CD4-positive, CD25-positive, alpha-beta regulatory T cell (primary cell): ENCODE results near the gene S100A4. TPM values are rescaled to one million over a fixed set of nuclear protein-coding genes. Genes with fewer than 3 reads are reported as not detected.
"Not testable (repeated sequence)": the region's sequence is repeated elsewhere in the genome, so short reads cannot be mapped to it uniquely, and the experiment has no call there.

Experiments used
- ATAC-seq, 2 donors: fragments of 150-1000 bp; cut with Tn5 transposase; one replicate each; pipeline ENCODE4 v1.10.0; 2021; ENCODE audit warnings: low read depth in 2 of 2, moderate number of reproducible peaks in 2 of 2, moderate library complexity in 1 of 2
- DNase-seq, 3 donors: peaks; one replicate each; pipeline versions ENCODE4 v3.0.0 to v3.0.0-alpha.2; 2012 to 2022; ENCODE audit warnings: mixed read lengths in 1 of 3
- H3K27ac ChIP-seq: one replicate; pipeline ENCODE4 v1.7.0; 2013; ENCODE audit warnings: mild to moderate bottlenecking, low read length; ENCODE audit not compliant: insufficient read depth, poor library complexity, severe bottlenecking
- H3K27me3 ChIP-seq: one replicate; pipeline ENCODE4 v1.7.0; 2013; ENCODE audit warnings: low read length; ENCODE audit not compliant: control insufficient read depth, insufficient read depth
- H3K36me3 ChIP-seq: one replicate; pipeline ENCODE4 v1.7.0; 2013; ENCODE audit warnings: mild to moderate bottlenecking, low read length, moderate library complexity; ENCODE audit not compliant: control insufficient read depth, insufficient read depth
- H3K4me1 ChIP-seq: 2 replicates; pipeline ENCODE4 v1.7.0; 2013; ENCODE audit warnings: mild to moderate bottlenecking, low read length; ENCODE audit not compliant: insufficient read depth, control insufficient read depth, poor library complexity, severe bottlenecking
- H3K4me3 ChIP-seq: one replicate; pipeline ENCODE4 v1.7.0; 2013; ENCODE audit warnings: low read depth, mild to moderate bottlenecking, low read length, moderate library complexity
- H3K9me3 ChIP-seq, 2 experiments: 1 replicate in 1 of 2; 2 replicates in 1 of 2; pipeline ENCODE4 v1.7.0; 2013; ENCODE audit warnings: low read length in 2 of 2, mild to moderate bottlenecking in 1 of 2, moderate library complexity in 1 of 2; ENCODE audit not compliant: control insufficient read depth in 2 of 2
- H3K27ac Mint-ChIP-seq, 3 donors: one replicate each; pipeline ENCODE4 v1.8.0; 2020 to 2022; ENCODE audit warnings: mild to moderate bottlenecking in 3 of 3, mixed read lengths in 3 of 3, moderate library complexity in 2 of 3
- H3K27me3 Mint-ChIP-seq: one replicate; pipeline ENCODE4 v1.8.0; 2022; ENCODE audit warnings: mild to moderate bottlenecking, mixed read lengths
- H3K36me3 Mint-ChIP-seq: one replicate; pipeline ENCODE4 v1.8.0; 2020; ENCODE audit warnings: mixed read lengths
- H3K4me1 Mint-ChIP-seq, 4 donors: one replicate each; pipeline ENCODE4 v1.8.0; 2020 to 2022; ENCODE audit warnings: mixed read lengths in 4 of 4, mild to moderate bottlenecking in 1 of 4
- H3K4me3 Mint-ChIP-seq, 4 donors: one replicate each; pipeline ENCODE4 v1.8.0; 2020 to 2022; ENCODE audit warnings: mild to moderate bottlenecking in 4 of 4, mixed read lengths in 4 of 4, moderate library complexity in 3 of 4
- H3K9me3 Mint-ChIP-seq, 7 donors: one replicate each; pipeline ENCODE4 v1.8.0; 2020 to 2022; ENCODE audit warnings: mixed read lengths in 7 of 7, mild to moderate bottlenecking in 3 of 7, moderate library complexity in 2 of 7
- polyA plus RNA-seq, 4 donors: library from polyadenylated mRNA; unstranded; fragments of 300-500 nt; fragmentation: Illumina TruSeq; gene quantifications; one replicate each; pipeline ENCODE4 v1.2.3, GENCODE V29; 2021
- total RNA-seq: library from RNA; stranded (reverse); gene quantifications from one replicate; pipeline ENCODE4 v1.2.3, GENCODE V29; 2022

Gene S100A4
- total and polyA plus RNA-seq, 5 donors from 2014 or later = 928 to 4,309 (median 2,680) TPM

DNA sequence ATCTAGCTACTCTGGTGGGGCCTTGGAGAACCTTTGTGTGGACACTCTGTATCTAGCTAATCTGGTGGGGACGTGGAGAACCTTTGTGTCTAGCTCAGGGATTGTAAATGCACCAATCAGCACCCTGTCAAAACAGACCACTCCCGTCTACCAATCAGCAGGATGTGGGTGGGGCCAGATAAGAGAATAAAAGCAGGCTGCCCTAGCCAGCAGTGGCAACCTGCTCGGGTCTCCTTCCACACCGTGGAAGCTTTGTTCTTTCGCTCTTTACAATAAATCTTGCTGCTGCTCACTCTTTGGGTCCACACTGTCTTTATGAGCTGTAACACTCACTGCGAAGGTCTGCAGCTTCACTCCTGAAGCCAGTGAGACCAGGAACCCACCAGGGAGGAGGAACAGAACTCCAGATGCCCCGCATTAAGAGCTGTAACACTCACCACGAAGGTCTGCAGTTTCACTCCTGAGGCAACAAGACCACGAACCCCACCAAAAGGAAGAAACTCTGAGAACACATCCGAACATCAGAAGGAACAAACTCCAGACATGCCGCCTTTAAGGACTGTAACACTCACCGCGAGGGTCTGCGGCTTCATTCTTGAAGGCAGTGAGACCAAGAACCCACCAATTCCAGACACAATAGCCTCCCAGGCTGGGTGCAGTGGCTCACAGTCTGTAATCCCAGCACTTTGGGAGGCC is 23.1 kb downstream of the S100A4 start:
- not testable (repeated sequence) for H3K27ac Mint-ChIP-seq, H3K4me1 Mint-ChIP-seq, H3K27me3 Mint-ChIP-seq, H3K36me3 Mint-ChIP-seq, H3K27ac ChIP-seq, H3K9me3 ChIP-seq, H3K4me3 Mint-ChIP-seq, H3K36me3 ChIP-seq, H3K4me3 ChIP-seq, DNase-seq, ATAC-seq, H3K4me1 ChIP-seq, H3K27me3 ChIP-seq, H3K9me3 Mint-ChIP-seq

DNA sequence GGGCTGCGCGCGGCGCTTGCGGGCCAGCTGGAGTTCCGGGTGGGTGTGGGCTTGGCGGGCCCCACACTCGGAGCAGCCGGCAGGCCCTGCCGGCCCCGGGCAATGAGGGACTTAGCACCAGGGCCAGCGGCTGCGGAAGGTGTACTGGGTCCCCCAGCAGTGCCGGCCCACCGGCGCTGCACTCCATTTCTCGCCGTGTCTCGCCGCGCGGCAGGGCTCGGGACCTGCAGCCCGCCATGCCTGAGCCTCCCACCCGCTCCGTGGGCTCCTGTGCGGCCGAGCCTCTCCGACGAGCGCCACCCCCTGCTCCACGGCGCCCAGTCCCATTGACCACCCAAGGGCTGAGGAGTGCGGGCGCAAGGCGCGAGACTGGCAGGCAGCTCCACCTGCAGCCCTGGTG is 23.8 kb downstream of the S100A4 start:
- H3K27me3 ChIP-seq, H3K27ac Mint-ChIP-seq, H3K4me1 ChIP-seq, H3K27me3 Mint-ChIP-seq, H3K9me3 Mint-ChIP-seq, H3K36me3 ChIP-seq, H3K9me3 ChIP-seq, H3K27ac ChIP-seq, H3K4me3 ChIP-seq, H3K4me1 Mint-ChIP-seq, H3K36me3 Mint-ChIP-seq, ATAC-seq, DNase-seq, H3K4me3 Mint-ChIP-seq: not testable (repeated sequence)

DNA sequence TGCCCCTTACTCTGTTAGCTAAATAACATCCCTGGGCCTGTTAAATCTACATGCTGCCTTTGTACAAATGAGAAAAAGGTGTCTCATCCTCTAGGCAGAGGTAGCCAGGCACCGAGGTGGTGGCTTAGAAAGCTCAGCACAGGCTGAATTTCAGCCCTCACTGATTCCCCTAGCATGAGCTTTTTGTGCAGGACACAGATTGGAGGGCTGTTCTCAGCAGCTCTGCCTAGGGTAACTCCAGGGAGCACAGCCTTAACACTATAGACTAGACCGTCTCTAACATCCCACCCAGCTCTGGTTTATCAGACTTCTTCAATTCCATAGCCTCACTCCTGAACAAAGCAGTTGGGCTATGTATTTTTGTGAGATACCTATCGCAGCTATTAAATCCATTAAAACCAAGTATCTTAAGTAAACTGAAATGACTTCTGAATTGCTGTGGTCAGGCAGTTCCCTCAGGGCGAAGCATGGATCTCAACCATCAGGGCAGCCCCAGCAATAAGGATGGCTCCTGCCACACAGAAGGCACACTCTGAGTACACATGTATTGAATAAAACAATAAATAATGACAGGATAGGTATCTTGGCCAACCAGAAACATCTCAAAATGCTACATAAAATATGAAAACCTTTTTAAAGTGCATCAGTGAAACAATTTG is 24.7 kb downstream of the S100A4 start:
- no peak for ATAC-seq
- Mint-ChIP-seq H3K4me3 (no peak overlapping the region), H3K9me3 (no peaks in the 10 kb centered on the region), H3K36me3 (no peaks in the 10 kb centered on the region), H3K27ac (peak overlapping the region in 2 of 3 donors; percentile 17 to 65), H3K4me1 (peaks cover 0 to 7% (median 6%) of the 10 kb centered on the region in 4 donors), H3K27me3 (no peaks in the 10 kb centered on the region)
- Histone ChIP-seq H3K4me3 (no peak overlapping the region), H3K4me1 (no peaks in the 10 kb centered on the region), H3K27me3 (no peaks in the 10 kb centered on the region), H3K27ac (no peak overlapping the region), H3K9me3 (no peaks in the 10 kb centered on the region), H3K36me3 (no peaks in the 10 kb centered on the region)
- DNase-seq = no peak

DNA sequence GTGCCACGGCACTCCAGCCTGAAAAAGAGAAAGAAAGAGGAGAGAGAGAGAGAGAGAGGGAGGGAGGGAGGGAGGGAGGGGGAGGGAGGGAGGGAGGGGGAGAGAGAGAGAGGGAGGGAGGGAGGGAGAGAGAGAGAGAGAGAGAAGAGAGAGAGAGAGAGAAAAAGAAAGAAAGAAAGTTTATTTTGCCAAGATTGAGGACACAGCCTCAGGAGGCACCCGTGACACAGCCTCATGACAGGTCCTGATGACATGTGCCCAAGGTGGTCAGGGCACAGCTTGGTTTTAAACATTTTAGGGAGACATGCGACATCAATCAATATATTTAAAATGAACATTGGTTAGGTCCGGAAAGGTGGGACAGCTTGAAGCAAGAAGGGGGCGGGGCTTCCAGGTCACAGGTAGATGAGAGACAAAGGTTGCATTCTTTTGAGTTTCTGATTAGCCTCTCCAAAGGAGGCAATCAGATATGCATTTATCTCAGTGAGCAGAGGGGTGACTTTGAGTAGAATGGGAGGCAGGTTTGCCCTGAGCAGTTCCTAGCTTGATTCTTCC is 25.4 kb downstream of the S100A4 start:
- not testable (repeated sequence) for H3K27me3 ChIP-seq, H3K4me3 ChIP-seq, H3K4me1 Mint-ChIP-seq, H3K36me3 ChIP-seq, H3K4me1 ChIP-seq, H3K27ac ChIP-seq, H3K4me3 Mint-ChIP-seq, H3K9me3 ChIP-seq, H3K36me3 Mint-ChIP-seq, H3K9me3 Mint-ChIP-seq, DNase-seq, ATAC-seq, H3K27me3 Mint-ChIP-seq
- H3K27ac Mint-ChIP-seq = peak overlapping the region in 2 of 3 donors; percentile 17 to 65

DNA sequence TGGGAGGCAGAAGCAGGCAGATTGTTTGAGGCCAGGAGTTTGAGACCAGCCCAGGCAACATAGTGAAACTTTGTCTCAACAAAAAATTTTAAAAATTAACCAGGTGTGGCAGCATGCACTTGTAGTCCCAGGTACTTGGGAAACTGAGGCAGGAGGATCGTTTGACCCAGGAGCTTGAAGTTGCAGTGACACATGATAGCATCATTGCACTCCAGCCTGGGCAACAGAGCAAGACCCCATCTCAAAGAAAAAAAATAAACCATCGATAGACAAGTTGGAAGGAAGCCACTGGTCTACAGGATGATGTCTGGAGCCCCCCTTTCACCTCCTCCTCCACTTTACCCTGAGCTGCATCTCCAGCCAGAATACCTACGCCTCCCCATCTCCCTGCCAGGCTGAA is 26.4 kb downstream of the S100A4 start:
- no peaks in the 10 kb centered on the region for H3K27me3 ChIP-seq
- H3K4me1 ChIP-seq = no peaks in the 10 kb centered on the region
- no peaks in the 10 kb centered on the region for H3K9me3 ChIP-seq
- no peak overlapping the region for H3K27ac ChIP-seq
- Mint-ChIP-seq H3K27me3 (no peaks in the 10 kb centered on the region), H3K4me1 (peaks cover 0 to 7% (median 6%) of the 10 kb centered on the region in 4 donors), H3K27ac (no peak overlapping the region), H3K36me3 (no peaks in the 10 kb centered on the region), H3K4me3 (no peak overlapping the region), H3K9me3 (no peaks in the 10 kb centered on the region)
- no peaks in the 10 kb centered on the region for H3K36me3 ChIP-seq
- no peak overlapping the region for H3K4me3 ChIP-seq
- ATAC-seq (no peak), DNase-seq (no peak)

DNA sequence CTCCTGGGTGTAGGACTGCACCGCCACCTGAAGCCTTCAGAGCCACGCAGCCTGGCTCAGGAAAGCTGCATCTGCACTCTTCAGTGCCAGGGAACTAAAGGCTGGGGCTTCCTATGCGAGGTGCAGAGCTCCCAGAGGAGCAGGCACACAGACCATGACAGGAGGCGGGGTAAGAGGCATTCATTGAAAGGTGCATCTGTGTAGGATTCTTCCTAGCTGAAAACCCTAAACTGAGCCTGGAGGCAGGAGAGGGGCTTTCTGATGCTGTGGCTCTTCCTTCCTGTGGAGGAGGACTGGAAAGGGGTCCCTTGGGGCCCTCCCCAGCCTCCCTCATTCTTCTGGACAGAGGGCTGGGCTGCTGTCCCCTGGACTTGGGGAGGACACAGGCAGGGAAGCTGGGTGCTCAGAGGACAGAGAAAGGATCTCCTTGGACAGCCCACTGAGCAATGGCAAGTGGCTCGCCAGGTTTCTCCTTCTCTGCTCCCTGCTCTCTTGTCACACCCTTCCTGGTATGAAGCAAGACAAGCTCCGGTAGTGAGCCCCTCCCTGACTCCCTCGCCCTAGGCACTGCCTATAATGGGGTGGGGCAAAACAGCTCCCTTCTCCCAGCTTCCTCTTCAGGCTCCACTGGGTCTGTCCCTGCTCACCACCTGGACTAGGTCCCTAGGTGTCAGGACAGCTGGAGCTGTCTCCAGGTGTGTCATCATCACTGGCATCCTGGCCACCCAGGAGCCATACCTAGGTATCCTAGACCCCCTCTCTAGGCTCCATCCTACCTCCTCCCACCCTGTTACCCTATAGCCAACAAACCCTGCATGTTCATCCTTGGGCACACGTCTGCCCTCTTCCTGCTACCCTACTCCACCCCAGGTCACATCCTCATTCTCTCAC is 29.9 kb downstream of the S100A4 start:
- no peaks in the 10 kb centered on the region for H3K27me3 ChIP-seq
- H3K4me3 ChIP-seq = no peak overlapping the region
- H3K27ac Mint-ChIP-seq = peak overlapping the region in 1 of 3 donors; percentile 86
- no peaks in the 10 kb centered on the region for H3K36me3 ChIP-seq
- peaks cover 0 to 12% (median 5%) of the 10 kb centered on the region in 4 donors for H3K4me1 Mint-ChIP-seq
- peaks cover 3% of the 10 kb centered on the region for H3K4me1 ChIP-seq
- no peaks in the 10 kb centered on the region for H3K9me3 ChIP-seq
- H3K4me3 Mint-ChIP-seq = no peak overlapping the region
- H3K36me3 Mint-ChIP-seq = no peaks in the 10 kb centered on the region
- ATAC-seq (no peak), DNase-seq (peak in 1 of 3 donors; percentile 47)
- no peaks in the 10 kb centered on the region for H3K27me3 Mint-ChIP-seq
- no peak overlapping the region for H3K27ac ChIP-seq
- no peaks in the 10 kb centered on the region for H3K9me3 Mint-ChIP-seq

DNA sequence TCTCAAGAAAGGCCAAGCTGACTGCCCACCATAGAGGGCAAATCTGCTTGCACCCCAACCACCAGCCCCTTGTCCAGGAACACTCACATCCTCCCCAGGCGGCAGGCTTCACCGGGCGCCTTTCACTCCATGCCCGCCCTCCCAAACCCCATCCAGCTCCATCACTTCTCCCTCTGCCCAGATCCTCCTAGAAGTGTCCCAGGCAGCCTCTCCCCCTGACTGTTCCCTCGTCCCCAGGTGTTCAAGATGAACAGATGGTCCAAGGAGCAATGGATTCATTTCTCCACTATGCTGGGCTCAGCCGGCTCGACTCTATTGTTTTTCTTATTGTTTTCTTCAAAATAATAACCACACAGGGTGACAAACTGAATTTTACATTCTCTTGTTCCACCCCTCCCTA is 31.9 kb downstream of the S100A4 start:
- Histone ChIP-seq H3K9me3 (no peaks in the 10 kb centered on the region), H3K4me1 (peaks cover 3% of the 10 kb centered on the region), H3K4me3 (no peak overlapping the region), H3K27ac (no peak overlapping the region), H3K27me3 (no peaks in the 10 kb centered on the region), H3K36me3 (no peaks in the 10 kb centered on the region)
- peaks cover 0 to 13% (median 6%) of the 10 kb centered on the region in 4 donors for H3K4me1 Mint-ChIP-seq
- H3K27ac Mint-ChIP-seq = peak overlapping the region in 1 of 3 donors; percentile 58
- ATAC-seq = no peak
- H3K4me3 Mint-ChIP-seq = peak overlapping the region in 1 of 4 donors; percentile 44
- peaks cover 0 to 3% (median 0%) of the 10 kb centered on the region in 7 donors for H3K9me3 Mint-ChIP-seq
- DNase-seq = no peak
- no peaks in the 10 kb centered on the region for H3K27me3 Mint-ChIP-seq
- H3K36me3 Mint-ChIP-seq = no peaks in the 10 kb centered on the region
